GM18520 (cell line): ENCODE data around the gene GPC6.

Experiments
- ATAC-seq: cut with Tn5 transposase; IDR thresholded peaks from one replicate; pipeline ENCODE4 v1.9.1; 2021; ENCODE audit not compliant: unreplicated experiment

Gene GPC6

GRCh38 chr13:94224670-94225069 lies 998.1 kb downstream of the GPC6 start:
- ATAC-seq, result no peak

DNA sequence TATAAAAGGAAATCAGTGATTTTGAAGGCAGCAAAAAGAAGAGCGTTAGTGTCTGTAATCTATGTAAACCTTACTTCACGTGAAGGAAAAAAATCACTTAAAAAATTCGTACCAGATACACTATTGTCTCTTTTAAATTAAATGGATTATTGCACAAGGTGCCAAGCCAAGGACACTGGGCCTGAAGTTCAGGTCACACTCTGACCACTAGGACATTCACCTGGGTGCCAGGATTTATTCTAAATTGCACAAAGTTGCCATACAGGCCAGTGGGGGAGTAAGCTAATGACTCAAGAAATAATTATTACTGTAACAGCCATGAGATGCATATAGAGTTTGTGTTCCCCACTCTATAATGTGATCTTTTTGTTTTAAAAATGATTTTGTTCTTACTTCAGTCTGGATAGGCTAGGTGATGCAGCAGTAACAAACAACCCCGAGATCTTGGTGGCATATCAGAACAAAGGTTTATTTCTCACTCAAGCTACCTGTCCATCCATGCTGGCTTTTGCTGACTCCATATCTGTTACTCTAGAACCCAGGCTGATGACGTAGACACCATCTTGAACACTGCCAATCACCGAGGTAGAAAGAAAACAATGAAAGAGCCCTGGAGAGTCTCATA lies 1000.8 kb downstream of the GPC6 start:
- no peak for ATAC-seq

DNA sequence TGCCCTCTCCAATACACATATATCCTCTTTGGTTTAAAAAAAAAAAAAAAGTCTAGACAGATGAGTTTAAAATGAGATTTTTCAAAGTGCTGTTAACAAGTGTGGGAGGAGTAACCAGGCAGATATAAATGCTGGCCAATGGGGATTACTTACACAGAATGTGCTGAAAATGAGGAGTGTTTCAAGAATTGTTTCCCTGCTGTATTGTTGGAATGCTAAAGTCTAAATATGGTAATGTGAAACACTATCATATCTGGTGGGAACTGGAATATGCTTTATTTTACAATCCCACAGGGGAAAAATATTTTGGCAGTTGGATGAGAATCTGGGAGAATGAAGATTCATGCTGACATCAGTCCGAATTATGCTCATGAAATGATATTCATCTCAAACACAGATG lies 1002.2 kb downstream of the GPC6 start:
- no peak for ATAC-seq

GRCh38 chr13:94232161-94232950 lies 1005.7 kb downstream of the GPC6 start:
- ATAC-seq, result no peak

DNA sequence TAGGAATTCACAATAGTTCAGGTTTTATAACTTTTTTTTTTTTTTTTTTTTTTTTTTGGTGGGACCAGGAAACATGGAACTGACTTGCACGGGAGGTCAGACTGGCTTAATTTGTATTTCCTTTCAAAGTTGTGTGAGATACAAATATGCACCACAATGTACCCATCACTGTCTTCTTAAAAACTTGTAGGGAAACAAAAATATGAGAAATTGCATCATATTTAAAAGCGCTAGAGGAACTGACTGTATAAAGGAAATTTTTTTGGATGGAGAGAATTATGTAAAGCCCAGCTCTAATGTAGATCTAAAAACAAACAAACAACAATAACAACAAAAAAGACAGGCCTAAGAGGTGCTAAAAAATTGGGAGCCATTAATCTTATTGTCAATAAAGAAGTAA lies 1006.3 kb downstream of the GPC6 start:
- ATAC-seq, result no peak

DNA sequence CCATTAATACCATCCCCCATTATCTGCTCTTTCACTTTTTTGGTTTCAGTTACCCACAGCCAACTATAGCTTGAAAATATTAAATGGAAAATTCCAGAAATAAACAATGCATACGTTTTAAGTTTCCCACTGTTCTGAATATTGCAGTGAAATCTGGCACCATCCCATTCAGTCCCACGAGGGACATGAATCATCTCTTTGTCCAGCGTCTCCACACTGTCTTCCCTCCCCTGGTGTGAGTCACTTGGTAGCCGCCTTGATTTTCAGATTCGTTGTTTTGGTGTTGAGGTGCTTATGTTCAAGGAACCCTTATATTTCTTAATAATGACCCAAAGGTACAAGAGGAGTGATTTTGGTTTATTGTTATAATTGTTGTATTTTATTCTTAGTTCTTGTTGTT lies 1006.8 kb downstream of the GPC6 start:
- ATAC-seq, result no peak

DNA sequence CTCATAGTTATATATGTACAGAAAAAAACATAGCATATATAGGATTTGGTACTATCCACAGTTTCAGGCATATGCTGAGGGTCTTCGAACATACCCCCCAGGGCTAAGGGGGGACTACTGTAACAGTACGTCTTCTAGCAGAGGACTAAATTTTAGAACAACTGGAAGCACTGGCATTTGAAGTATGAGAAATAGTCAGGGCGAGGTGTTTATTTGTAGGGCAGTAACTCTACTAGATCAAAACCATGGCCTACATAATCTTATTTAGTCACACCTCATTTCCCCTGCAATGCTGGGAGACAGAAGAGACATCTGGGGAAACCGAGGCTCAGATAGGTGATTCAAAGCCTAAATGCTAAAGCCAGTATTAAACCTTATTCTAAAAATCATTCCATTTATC lies 1007.2 kb downstream of the GPC6 start:
- ATAC-seq, result no peak

DNA sequence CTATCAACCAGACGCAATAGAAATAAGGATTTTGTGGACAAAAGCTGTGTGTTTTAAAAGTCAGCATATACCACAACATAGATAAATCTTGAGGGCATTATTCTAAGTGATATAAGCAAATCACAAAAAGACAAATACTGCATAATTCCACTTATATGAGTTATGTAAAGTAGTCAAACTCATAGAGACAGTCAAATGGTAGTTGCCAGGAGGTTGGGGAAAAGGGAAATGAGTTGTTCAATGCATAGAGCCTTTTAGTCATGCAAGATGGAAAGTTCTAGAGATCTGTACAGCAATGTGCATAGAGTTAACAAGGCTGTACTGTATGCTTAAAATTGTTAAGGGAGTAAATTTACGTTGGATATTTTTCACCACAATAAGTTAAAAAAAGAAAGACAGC lies 1008.1 kb downstream of the GPC6 start:
- ATAC-seq, result no peak

DNA sequence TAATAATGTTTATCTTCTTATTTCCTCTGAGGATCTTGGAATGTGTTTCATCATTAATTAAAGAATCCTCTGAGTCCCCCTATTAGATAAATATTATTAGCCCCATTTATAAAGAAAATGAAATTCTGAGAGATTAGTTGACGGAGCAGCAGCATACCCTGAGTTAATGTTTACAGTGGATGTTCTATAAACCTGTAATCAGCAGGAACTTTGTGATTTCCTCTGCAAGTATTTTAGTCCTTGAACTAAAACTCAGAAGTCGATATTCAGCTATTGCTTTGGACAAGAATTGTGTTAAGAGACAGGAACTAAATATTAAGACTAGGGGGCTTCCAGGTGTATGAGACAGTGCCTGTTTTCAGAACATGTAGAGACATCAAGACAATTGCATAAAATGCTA lies 1009.5 kb downstream of the GPC6 start:
- no peak for ATAC-seq

DNA sequence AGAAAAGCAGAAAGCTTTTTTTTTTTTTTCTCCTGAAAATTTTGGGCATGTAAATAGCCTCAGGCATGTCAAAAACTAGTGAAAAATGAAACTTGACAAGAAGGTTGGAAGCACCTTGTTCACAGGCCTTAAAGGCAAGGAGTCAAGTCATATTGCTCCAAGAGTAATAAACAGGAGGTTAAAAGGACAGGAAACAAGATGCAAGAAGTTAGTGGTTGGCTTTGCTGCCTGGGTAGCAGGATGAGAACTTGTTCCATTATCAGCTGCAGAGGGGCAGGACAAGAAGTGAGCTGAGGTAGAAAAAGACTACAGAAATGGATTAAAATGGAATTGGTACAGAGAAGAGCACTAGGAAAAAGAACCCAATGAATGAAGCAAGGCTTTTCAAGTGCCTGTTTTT lies 1010.3 kb downstream of the GPC6 start:
- ATAC-seq, result no peak

DNA sequence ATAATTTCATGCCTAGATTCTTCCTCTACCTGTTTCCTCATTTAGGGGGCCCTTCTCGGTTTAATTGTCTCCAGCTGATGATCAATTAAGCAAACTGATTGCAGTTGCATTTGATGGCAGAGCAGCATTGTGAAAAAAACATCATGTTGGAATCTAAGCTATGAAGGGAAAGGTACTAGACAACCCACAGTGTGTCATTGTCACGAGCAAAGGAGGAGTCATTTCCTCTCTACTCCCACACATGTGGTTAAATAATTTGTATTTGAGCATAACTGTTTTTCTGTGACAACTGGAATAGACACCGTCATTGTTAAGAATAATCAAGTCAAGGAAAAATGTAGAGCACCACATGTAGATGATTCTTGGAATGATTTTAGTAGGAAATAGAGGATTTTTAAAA lies 1012.5 kb downstream of the GPC6 start:
- ATAC-seq, result peak; percentile 43

DNA sequence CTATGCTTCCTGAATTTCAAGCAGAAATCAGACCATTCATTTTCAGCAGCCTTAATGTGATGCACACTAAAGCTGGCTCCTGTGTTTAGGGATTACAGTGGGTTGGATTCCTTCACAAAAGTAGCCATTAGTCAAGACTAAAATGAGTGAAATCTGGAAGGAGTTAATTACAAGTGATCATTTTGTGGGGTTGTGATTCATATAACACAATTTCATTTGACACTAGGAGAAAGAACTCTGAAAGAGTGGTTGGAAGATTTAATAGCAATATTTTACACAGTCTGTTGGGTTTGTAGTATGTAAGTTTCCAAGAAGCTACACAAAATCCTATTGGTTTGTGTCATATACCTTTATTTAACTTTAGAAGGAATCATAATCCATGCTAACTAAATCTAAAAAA lies 1015.9 kb downstream of the GPC6 start:
- ATAC-seq, result no peak

DNA sequence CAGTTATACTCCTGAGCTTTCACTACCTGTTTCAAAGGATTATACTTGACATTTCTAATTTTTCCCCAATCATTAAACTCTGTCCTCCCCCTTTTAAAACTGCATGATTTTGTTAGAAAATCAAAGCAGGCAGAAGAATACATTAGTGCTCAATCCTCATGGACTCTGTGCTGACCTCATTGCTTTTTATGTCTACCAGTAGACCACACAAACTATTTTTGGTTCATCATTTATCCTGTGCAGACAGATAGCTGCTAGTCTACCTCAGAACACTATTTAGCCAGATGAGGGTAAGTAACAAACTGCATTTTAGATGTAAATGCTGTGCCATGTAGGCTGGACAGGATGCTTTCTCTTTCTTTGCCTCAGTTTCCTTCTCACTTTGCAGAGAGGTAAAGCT lies 1016.9 kb downstream of the GPC6 start:
- ATAC-seq, result no peak

DNA sequence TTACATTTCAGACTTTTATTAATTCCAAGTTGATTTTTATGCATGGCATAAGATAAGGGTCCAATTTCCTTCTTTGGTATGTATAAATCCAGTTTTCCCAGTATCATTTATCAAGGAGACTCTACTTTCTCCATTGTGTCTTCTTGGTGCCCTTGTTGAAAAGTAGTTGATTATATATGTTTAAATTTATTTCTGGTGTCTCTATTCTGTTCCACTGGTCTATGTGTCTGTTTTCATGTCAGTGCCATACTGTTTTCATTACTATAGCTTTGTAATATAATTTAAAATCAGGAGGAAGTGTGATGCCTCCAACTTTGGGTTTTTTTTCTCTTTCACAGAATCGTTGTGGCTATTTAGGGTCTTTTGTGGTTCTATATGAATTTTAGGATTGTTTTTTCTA lies 1019.9 kb downstream of the GPC6 start:
- ATAC-seq, result no peak

GRCh38 chr13:94247890-94248289 lies 1021.3 kb downstream of the GPC6 start:
- no peak for ATAC-seq

GRCh38 chr13:94248454-94249228 lies 1022.0 kb downstream of the GPC6 start:
- ATAC-seq, result no peak

GRCh38 chr13:94249512-94249911 lies 1022.9 kb downstream of the GPC6 start:
- no peak for ATAC-seq

- no peak for ATAC-seq
Measured at GRCh38 chr13:94251831-94252608, 1025.4 kb downstream of the GPC6 start.

DNA sequence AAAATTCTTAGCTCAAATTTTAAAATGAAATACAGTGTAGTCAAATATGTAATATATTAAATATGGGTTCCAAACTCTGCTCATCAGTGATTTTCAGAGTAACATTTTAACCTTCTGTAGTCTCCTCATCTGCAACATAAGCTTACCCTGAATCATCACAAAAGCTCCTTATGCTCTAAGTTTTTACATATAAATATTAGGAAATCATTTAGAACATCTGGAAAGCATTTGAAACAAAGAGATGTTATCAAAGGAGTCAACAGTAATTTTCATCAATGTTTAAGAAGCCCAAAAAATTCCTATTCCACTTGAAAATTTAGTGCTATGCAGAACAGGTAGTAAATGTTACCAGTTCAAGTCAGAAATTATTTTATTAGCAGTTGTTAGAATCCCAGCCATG lies 1028.1 kb downstream of the GPC6 start:
- ATAC-seq, result no peak

GRCh38 chr13:94256721-94257120 lies 1030.1 kb downstream of the GPC6 start:
- no peak for ATAC-seq

GRCh38 chr13:94259984-94260383 lies 1033.4 kb downstream of the GPC6 start:
- no peak for ATAC-seq
